ENCODE results near the gene AUTS2. TPM values are rescaled to one million over a fixed set of nuclear protein-coding genes. Genes with fewer than 3 reads are reported as not detected.

Gene AUTS2
- total RNA-seq, 1 experiment from 2014 or later = 4.6 TPM

DNA sequence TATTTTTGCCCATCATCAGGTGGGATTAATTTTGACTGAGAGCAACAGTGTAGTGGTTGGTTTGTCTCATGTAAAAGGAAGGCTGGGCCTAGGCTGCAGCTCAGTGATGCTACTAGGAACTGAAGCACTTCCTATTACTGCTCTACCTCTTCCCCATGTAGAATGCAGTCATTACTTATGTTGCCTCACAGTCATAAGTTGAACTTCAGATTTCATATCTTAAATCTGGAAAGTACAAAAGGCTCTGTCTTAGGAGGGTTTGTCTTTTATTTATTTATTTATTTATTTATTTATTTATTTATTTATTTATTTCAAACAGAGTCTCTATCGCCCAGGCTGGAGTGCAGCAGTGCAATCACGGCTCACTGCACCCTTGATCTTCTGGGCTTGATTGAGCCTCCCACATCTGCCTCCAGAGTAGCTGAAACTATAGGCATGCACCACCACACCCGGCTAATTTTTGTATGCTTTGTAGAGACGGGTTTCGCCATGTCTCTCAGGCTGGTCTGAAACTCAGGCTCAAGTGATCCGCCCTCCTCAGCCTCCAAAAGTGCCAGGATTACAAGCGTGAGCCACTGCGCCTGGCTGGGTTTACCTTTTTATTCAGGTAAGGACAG lies 812.0 kb downstream of the AUTS2 start:
- no peak for DNase-seq (ENCODE audit: low read depth)

DNA sequence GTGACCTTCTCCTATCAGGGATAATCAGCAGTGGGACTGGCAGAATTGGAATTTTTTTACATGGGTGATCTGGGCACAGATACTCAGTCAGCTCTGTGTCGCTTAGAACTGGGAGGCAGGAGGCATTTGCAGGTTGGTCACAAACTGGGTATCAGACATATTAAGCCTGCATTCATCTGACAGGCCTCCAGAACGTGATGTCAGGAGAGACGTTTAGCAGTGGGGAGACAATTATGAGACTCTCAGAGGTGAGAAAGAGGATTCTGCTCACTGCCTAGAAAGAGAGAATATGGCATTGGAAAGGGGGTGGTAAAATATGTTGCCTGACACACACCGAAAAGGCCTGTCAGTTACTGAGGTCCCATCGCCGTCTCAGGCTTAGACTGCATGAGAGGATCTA lies 816.1 kb downstream of the AUTS2 start:
- DNase-seq (ENCODE audit: low read depth) = no peak

DNA sequence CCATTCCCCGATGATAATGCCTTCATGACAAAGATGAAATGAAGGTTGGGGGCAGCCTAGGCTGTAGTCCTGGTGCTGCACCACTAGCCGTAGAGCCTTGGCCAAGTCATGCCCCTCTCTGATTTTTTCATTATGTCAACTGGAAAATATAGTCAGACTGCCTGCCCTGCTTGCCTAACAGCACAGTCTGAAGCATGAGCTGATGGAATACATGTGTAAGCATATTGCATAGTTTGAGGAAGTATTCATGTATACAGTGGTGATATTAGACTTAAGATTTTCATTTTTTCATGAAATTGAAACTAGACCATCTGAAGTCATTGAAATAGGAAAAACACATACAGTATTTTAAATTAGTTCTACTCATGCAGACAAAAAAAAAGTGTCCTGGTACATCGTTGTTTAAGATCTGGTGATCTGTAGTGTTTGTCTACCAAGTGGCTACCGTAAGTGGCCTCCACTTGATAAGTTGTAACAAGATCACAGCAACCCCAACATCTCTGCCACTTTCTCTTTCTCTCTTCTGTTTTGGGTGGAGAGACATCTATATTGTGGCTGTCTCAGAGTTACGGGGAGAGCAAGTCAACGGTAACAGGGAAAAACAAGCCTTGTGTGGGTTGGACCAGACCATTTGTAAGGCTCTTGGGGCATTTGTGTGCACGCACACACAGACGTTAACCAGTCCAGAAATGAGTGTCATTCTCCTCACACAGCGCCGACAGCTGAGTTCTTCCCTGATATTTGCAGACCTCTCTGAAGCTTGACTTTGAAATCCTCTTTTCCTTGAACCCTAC lies 817.1 kb downstream of the AUTS2 start:
- DNase-seq (ENCODE audit: low read depth) = no peak

DNA sequence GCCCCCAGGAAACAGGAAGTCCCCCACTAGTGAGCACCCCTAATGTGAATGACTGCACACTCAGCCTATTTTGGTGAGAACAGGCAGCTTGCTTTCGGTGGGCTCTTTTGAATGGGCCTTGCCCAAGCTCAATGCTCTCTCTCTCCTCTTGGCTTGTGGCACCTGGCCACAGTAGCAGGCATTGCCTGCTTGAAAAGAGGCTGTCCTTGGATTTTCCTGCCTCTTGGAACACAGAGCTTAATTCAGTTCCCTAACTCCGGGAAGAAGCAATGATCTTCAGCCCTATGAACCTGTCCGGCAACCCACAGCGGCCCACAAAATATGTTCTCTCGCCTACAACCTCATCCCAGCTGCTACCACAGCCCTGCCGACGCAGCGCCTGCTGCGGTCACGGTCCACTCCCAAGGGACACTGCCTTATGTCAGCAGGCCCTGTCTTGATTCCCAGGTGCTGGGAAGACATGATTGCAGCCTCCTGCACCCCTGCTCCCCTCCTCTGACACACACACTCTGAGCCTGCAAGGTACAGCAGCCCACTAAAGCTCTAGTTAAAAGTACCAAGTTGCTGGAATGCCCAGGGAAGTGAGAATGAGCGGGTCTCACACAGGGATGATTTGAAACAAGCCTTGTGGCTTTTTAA lies 818.2 kb downstream of the AUTS2 start:
- DNase-seq (ENCODE audit: low read depth) = no peak

DNA sequence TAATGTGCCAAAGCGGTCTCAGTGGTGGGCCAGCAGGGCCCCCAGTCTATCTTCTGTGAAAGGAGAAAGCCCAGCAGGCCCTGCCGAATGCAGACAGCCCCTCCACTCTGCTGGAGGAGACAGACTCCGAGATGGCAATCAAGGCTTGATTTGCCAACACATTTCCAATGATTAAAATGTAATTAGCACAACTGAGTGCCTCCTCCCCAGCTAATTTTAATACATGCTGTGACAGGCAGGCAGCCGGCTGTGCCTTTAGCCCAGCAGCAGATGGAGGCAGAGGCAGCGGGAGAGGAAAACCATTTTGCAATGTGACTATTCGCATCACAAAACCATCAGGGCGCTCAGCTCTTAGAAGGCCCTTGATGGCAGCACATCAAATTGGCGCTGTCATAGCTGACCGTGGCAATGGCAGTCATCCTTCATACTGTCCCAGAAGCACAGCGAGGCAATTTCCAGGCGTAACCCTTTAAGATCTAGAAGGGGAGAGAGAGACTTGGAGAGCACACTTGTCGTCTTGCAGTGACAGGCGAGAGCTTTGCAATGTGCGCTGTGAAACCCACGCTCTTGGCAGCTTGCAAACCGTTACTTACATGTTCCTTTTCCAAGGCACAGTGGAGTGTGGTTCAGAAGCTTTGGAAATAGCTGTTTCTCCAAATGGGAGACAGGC lies 818.8 kb downstream of the AUTS2 start:
- no peak for DNase-seq (ENCODE audit: low read depth)

DNA sequence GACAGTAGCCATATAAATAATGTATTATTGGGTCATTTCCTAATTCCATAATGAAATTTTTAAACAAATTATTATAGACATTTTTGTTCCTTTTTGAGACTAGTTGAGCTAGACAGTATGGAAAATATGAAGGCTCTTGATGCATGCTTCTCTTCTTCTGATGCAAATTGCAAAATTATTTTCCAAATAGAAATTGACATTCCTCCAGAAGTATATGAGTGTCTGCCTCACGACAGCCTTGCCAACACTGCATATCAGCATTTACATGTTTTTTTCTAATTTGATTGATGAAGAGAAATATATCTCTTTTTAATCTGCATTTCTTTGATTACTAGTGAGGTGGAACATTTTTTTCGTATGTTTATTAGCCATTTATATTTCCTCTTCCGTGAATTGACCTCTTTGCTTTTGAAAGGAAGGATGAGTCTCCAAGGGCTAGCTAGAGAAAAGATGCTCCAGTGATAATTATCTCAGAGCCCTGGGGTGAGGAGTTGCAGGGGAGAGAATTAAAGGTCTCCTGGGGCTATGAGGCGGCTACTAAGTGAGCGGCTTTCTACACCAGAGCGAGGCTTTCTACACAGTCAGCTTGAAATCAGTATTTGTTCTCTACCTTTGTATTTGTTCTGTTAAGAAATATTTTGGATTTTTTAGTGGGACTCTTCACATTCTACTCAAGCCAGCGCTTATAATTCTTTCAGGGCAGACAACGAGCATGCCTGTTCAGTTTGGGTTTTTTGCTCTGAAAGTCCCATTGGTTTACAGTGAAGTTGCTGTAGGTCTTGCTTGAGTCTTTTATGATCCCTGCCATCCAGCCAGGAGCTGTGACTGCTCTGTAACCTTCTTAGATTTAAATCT lies 821.5 kb downstream of the AUTS2 start:
- DNase-seq (ENCODE audit: low read depth) = no peak

DNA sequence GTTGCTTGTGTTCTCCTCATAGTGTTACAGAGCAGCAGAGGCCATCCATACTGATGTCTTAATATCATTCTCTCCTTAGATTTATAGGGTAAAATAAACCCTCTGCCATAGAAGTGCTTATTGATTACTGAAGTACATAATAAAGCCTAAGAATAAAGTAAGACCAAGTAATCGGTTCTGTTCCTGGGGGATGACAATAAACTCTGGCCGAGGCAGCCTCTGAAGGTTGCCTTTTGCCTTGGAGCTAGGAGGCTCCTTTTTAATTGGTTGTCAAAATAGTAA lies 822.0 kb downstream of the AUTS2 start:
- DNase-seq (ENCODE audit: low read depth) = no peak

DNA sequence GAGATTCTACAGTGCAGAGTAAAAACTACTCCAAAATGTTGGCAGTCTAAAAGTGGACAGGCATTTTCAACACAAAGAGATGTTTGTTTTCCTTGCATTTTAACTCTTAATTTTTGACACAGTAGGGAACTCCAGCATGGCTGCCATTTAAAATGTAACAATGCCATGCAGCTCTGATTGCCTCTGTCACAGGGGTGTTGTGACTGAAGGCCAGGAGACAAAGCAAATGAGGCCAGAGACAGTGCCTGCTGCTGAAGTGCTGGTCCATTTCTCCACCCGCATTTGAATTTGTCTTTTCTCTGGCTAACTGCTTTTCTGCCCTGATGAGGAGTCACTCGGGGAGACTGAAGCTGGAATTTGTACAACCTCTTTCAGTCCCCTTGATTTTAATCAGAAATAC lies 823.0 kb downstream of the AUTS2 start:
- DNase-seq (ENCODE audit: low read depth) = no peak

DNA sequence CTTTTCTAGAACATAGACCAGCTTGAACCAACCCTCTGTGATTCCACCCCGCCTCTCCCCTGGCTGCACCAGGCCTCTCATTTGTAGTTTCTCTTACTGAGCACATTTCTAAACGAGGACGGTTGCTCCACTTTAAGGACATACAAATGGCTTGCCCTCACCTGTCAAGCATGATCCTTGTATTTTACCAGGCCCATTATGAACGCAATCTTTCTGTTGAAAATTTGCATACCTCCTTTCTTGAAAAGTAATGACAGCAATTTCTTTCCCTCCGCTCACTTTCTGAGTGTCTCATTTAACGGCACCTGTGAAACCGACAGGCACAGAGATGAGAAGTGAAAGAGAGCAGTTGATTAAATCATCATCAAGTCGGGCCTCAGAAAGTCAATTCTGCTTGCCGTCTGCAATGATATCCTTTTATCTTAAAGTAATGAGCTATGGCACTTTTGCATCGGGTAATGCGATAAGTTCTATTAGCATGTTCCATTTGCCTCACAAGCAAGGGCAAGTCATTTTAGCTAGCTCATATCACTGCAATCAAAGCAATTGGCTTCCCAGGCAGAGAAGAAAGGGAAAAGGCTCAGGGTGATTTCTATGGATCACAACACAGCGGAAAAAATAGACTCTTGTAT lies 828.1 kb downstream of the AUTS2 start:
- DNase-seq (ENCODE audit: low read depth) = no peak

DNA sequence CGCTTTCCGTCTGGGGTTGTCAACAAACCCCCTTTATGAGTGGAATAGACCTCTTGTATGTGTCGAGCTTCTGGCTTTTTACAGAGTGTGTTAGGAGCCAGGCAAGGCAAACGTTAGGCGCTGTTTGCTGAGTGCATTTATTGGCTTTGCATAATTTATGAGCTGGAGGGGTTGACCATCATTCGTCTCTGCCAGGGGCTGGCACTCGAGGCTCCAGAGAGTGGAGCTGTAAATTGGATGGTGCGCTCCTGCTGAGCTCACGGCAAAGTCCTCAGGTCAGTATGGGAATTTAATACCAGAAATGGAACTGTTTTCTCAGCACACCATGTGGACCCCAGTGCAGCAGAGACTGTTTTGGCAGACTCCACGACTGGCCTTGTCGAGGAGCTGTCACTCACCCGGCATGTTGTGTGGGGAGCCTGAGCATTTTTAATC lies 834.3 kb downstream of the AUTS2 start:
- DNase-seq (ENCODE audit: low read depth) = no peak

DNA sequence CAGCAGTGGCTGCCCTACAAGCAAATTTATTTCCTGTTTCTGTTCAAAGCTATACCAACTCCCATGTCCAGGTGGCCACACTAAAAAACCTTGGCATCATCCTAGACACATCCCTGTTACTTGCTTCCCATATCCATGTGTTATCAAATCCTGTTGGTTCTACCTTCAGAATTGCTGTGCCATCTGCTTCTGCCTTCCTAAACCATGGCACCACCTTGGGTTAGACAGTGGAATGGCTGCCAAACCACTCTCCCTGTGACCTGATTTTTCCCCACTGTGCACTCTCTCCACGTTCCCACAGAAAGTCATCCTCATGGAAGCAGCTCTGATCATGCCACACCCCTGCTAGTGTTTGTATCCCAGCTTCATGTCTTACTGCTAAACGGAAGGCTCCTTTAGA lies 836.1 kb downstream of the AUTS2 start:
- no peak for DNase-seq (ENCODE audit: low read depth)

DNA sequence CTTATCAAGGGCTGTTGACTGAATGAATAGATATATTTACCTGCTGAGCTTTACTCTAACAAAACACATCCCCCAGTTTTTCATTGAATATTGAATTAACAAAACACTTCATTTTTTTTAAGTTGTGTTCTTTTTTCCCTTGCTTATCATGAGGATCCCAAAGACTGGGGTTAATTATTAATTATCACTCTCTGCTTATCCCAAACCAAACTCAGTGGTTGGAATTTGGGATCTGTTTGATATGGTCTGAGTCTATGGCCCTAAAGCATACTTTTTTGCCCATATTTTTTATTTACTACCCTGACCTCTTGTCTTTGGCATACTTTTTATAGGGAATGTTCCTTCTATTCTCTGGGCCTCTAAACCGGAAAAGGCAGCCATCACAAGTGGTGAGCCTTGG lies 836.5 kb downstream of the AUTS2 start:
- no peak for DNase-seq (ENCODE audit: low read depth)

DNA sequence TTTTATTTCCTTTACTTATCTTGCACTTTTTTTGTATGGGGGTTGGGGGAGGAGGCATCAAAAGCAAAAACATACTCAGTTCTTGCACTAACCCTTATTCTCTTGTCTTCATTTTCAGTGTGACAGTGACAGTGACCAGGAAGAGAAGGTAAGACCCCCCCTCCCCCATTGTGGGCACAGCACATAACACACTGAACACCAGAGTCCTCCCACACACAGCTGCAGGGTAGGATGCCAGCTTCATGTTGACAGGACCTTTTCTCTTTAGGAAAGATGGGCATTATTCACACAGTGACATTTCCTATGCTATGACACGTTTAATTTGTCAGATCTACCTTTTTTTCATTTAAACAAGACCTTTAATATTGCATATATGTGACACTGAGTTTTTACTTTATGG lies 837.4 kb downstream of the AUTS2 start:
- no peak for DNase-seq (ENCODE audit: low read depth)

DNA sequence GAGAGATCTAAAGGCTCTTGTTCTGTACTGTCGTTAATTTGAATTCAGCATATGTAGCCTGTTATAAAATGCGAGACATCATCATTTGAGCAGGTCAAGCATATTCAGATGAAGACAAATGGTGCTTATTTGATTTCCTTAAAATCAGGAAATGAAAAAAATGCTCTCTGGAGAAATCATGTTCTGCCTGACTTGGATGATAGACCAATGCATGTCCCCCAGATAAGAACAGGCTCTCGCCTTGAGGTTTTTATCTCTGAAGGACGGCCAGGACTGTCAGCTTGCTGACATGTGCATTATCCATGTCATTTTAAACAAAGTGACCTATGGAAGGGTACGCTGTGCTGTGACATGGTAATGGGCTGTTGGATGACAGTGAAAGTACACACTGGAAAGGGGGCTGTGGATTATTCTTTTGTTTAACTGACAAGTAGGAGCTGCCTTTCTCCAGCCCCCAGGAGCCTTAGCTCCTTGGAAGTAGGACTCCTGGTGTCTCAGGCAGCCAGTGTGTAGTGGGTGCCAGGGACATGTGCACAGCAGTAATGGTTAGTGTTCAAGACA lies 838.6 kb downstream of the AUTS2 start:
- no peak for DNase-seq (ENCODE audit: low read depth)

DNA sequence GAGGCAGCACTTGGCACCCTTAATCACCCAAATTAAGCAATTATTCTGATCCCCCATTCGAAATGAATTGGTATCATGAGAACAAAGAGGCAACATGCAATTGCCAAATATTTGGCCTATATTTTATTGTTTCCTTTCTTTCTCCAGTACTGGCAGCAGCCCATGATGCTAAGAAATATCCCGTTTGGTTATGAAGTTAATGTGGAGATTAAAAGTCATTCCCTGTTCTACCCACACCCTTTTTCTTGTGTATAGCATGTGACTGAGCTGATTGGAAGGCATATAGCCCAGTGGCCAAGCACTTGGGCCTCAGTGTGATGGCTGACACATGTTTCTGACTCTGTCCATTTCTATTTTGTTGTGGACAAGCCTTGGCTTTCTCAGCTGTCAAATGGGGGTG lies 841.4 kb downstream of the AUTS2 start:
- no peak for DNase-seq (ENCODE audit: low read depth)

DNA sequence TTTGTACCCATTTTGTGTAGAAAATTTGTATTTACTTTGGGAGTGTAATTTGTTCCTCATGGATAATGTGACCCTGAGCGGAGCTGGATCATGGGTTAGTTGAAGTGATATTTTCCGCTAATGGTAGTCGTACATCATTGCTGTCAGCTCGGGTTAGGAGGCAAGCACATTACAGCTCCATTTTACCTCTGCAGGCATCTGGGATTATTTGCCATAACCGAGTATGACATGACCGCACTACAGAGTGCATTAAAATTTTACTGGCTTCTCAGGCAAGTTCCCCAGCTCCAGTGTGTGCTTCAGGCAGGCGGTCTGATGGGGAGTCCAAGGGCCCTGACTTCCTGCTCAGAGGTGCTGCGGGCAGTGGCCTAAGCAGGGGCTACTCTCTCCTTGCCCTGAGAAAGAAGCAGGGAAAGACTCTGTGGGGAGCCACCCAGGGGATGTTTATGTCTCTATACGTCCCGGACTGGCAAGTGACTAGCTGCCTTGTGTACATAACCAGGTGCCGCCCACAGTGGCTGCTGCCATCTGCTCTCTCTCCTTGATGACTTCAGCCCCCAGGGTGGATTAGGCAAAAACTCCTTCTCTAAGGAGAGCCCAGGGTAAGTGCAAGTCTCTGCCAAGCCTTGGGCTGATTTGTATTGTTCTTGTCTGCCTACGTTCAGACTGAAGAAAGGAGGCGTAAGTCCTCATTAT lies 848.3 kb downstream of the AUTS2 start:
- DNase-seq (ENCODE audit: low read depth) = no peak

DNA sequence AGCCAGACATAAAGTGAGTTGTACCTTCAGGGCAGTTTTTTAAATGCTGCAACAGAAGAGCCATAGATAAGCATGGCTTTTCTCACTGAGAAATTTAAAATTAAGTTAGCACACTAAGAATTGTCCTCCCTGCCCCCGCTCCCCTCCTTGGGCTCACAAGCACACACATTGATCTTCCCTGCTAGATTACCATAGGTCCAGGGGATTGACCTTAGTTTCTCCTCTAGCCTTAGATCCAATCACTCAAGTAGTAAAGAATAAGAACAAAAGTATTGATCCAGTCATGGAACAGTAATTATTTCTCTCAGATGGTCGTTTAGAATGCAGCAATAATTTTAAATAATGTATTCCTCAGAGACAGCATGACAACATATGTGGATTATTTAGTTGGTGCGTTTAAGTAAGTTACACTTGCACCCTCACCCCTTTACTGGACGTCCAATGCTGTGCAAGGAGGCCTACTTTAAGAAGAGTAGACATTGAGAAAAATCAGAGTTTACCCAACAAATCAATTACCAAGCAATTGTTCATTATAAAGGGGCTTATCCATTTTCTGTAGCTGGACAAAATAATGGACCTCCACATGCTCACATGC lies 850.1 kb downstream of the AUTS2 start:
- DNase-seq (ENCODE audit: low read depth) = no peak

DNA sequence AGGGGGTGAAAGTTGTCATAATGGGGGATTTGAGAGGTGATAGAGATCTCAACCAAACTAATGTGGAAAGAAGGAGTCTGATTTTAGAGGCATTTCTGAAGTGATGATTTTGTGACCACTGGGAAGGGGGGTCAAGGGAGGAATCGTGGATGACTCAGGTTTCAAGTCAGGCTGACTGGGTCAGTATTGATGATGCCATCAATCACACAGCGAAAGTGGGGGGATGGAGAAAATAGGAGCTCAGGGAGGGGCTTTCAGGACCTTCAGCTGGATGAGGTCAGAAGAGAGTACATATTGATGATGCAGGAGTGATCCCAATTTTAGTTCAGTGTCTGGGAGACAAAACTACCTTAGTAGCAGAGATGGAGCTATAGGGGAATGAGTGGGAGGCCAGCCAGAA lies 852.5 kb downstream of the AUTS2 start:
- no peak for DNase-seq (ENCODE audit: low read depth)

DNA sequence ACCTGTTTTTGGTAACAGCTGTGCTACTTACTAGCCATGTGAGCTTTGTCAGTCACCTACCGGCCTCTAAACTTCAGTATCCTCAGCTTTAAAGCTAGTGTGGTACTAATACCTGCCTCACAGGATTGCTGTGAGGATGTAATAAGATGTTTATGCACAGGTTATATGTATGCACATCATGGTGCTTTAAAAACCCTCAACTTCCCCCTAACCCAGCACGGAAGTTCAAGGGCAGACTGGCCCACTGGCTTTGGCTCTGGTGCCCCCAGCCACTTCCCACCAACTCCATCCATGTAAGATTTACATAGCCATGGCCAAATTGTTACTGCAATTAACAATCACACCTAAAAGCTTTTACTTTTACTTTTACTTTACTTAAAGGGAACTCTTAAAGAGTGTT lies 857.6 kb downstream of the AUTS2 start:
- DNase-seq (ENCODE audit: low read depth) = no peak

DNA sequence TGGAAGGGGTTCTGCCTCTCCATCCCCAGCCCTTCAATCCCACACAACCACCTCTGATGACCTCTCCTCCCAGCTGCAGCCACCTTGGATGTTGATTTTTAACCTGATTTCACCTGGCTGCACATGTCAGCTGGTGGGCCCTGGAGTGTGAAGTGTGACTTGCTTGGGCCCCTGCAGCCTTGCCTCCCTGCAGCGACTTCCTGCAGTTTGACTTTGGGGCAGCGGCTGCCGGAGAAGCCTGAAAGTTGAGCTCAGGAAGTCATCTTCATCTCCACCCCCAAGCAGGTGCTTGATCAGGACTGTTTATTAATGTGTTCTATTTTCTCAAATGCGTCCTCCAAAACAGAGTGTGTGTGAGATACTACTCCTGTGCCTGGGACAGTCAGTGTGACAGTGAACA lies 858.4 kb downstream of the AUTS2 start:
- DNase-seq (ENCODE audit: low read depth) = no peak

Measured in LHCN-M2 (cell line).